ENCODE results near the gene OR8H3.
"Not testable (repeated sequence)": the region's sequence is repeated elsewhere in the genome, so short reads cannot be mapped to it uniquely, and the experiment has no call there.

The OR8H3 gene

GRCh38 chr11:56122073-56122472 is at the start of gene OR8H3:
OR8H3 (plus strand) TSS chr11:56122373; CDS start chr11:56122373, 0 bp downstream.
- DNase-seq, result no peak

- no peak for DNase-seq
These were observed 32.5 kb upstream of the OR8H3 start for GRCh38 chr11:56089697-56090096.

- DNase-seq, result no peak
These were observed 29.2 kb upstream of the OR8H3 start, which contains the start of gene OR8I2 for GRCh38 chr11:56093008-56093407. OR8I2 (plus strand) TSS chr11:56093308; CDS start chr11:56093308, 0 bp downstream.

GRCh38 chr11:56103210-56103737 is 18.9 kb upstream of the OR8H3 start, which contains the start of gene OR8H2:
OR8H2 (plus strand) TSS chr11:56103687; CDS start chr11:56105043, 1,356 bp downstream.
- peak; percentile 38 for DNase-seq

- no peak for DNase-seq
These were observed 18.0 kb downstream of the OR8H3 start, which contains the start of gene OR8J3 for GRCh38 chr11:56140151-56140661. OR8J3 (minus strand) TSS chr11:56140201; CDS start chr11:56137718, 2,483 bp downstream.

- not testable (repeated sequence) for DNase-seq
These were observed 21.5 kb downstream of the OR8H3 start for GRCh38 chr11:56143681-56144080.

GRCh38 chr11:56151376-56151775 is 29.2 kb downstream of the OR8H3 start:
- no peak for DNase-seq

- DNase-seq, result peak; percentile 72
These were observed 30.2 kb downstream of the OR8H3 start for GRCh38 chr11:56152333-56152732.

- DNase-seq, result no peak
These were observed 38.0 kb downstream of the OR8H3 start, which contains the start of gene OR8K5 for GRCh38 chr11:56160217-56160616. OR8K5 (minus strand) TSS chr11:56160317; CDS start chr11:56160317, 0 bp downstream.

- DNase-seq, result no peak
These were observed 41.6 kb downstream of the OR8H3 start for GRCh38 chr11:56163804-56164203.

GRCh38 chr11:56172256-56172830 is 50.2 kb downstream of the OR8H3 start:
- DNase-seq, result no peak
